RWPE2 (cell line): ENCODE results near the gene SERPINA9.
A peak's percentile ranks its signal among the peaks of the same experiment; 100 is the strongest.

Source experiments
- ATAC-seq: fragments of 200-7000 bp; cut with Tn5 transposase; 3 replicates; pipeline ENCODE4 v1.9.1; 2021; ENCODE audit warnings: low read depth
- DNase-seq: peaks from one replicate; pipeline ENCODE4 v3.0.0-alpha.2; 2020; ENCODE audit warnings: low spot score
- H3K27ac ChIP-seq: fragments of 450-650 bp; 2 replicates; pipeline ENCODE4 v1.5.1; 2017; ENCODE audit warnings: mild to moderate bottlenecking; ENCODE audit not compliant: poor library complexity, severe bottlenecking
- H3K27me3 ChIP-seq: fragments of 250-450 bp; sonication (Bioruptor Pico); 2 replicates; pipeline ENCODE4 v1.5.1; 2021; ENCODE audit warnings: mild to moderate bottlenecking, moderate library complexity; ENCODE audit not compliant: insufficient read depth, poor library complexity, severe bottlenecking
- H3K36me3 ChIP-seq: fragments of 250-450 bp; sonication (Bioruptor Pico); 2 replicates; pipeline ENCODE4 v1.5.1; 2020; ENCODE audit warnings: low read depth, mild to moderate bottlenecking, moderate library complexity
- H3K4me1 ChIP-seq: fragments of 250-450 bp; sonication (Bioruptor Pico); 2 replicates; pipeline ENCODE4 v1.5.1; 2021; ENCODE audit warnings: mild to moderate bottlenecking, moderate library complexity; ENCODE audit not compliant: insufficient read depth, poor library complexity, severe bottlenecking
- H3K4me3 ChIP-seq: fragments of 250-450 bp; sonication (Bioruptor Pico); 2 replicates; pipeline ENCODE4 v1.5.1; 2021; ENCODE audit warnings: mild to moderate bottlenecking, moderate library complexity; ENCODE audit not compliant: severe bottlenecking
- H3K9me3 ChIP-seq: fragments of 250-450 bp; sonication (Bioruptor Pico); 2 replicates; pipeline ENCODE4 v1.5.1; 2021; ENCODE audit warnings: mild to moderate bottlenecking, moderate library complexity; ENCODE audit not compliant: severe bottlenecking
- CTCF ChIP-seq: fragments of 450-650 bp; IDR thresholded peaks from one replicate; pipeline ENCODE4 v1.5.1; 2017; ENCODE audit warnings: mild to moderate bottlenecking, moderate library complexity; ENCODE audit not compliant: poor library complexity, severe bottlenecking

Gene SERPINA9

GRCh38 chr14:94441130-94441529, 34.9 kb downstream of the SERPINA9 start:
- no peaks in the 10 kb centered on the region for H3K4me1 ChIP-seq
- DNase-seq, result no peak
- no peak overlapping the region for H3K27ac ChIP-seq
- ATAC-seq, result no peak
- no peaks in the 10 kb centered on the region for H3K36me3 ChIP-seq
- H3K27me3 ChIP-seq, result no peaks in the 10 kb centered on the region
- no peaks in the 10 kb centered on the region for H3K9me3 ChIP-seq
- H3K4me3 ChIP-seq, result no peak overlapping the region
- no peak for TF ChIP-seq CTCF

- Histone ChIP-seq H3K27me3 (no peaks in the 10 kb centered on the region), H3K27ac (no peak overlapping the region), H3K36me3 (no peaks in the 10 kb centered on the region), H3K4me3 (no peak overlapping the region), H3K9me3 (no peaks in the 10 kb centered on the region), H3K4me1 (no peaks in the 10 kb centered on the region)
- ATAC-seq (no peak), DNase-seq (no peak)
- no peak for TF ChIP-seq CTCF
These were observed 36.4 kb downstream of the SERPINA9 start for GRCh38 chr14:94439453-94440057.

GRCh38 chr14:94428610-94429009, 47.4 kb downstream of the SERPINA9 start:
- DNase-seq, result no peak
- Histone ChIP-seq H3K4me3 (no peak overlapping the region), H3K9me3 (no peaks in the 10 kb centered on the region), H3K4me1 (peaks cover 8% of the 10 kb centered on the region), H3K36me3 (no peaks in the 10 kb centered on the region), H3K27me3 (no peaks in the 10 kb centered on the region), H3K27ac (no peak overlapping the region)
- no peak for TF ChIP-seq CTCF
- ATAC-seq, result no peak

GRCh38 chr14:94427016-94427613, 48.9 kb downstream of the SERPINA9 start:
- ATAC-seq (peak; percentile 69; the same call in 2 of the 3 replicates), DNase-seq (no peak)
- Histone ChIP-seq H3K4me1 (peaks cover 8% of the 10 kb centered on the region), H3K27ac (no peak overlapping the region), H3K9me3 (no peaks in the 10 kb centered on the region), H3K4me3 (no peak overlapping the region), H3K36me3 (no peaks in the 10 kb centered on the region), H3K27me3 (no peaks in the 10 kb centered on the region)
- TF ChIP-seq CTCF, result no peak

GRCh38 chr14:94426526-94426925, 49.5 kb downstream of the SERPINA9 start:
- Histone ChIP-seq H3K27ac (no peak overlapping the region), H3K9me3 (no peaks in the 10 kb centered on the region), H3K4me1 (peaks cover 8% of the 10 kb centered on the region), H3K36me3 (no peaks in the 10 kb centered on the region), H3K4me3 (no peak overlapping the region), H3K27me3 (no peaks in the 10 kb centered on the region)
- TF ChIP-seq CTCF, result no peak
- ATAC-seq, result no peak
- no peak for DNase-seq
